ENCODE data around the gene MAEL. TPM values are rescaled to one million over a fixed set of nuclear protein-coding genes. Genes with fewer than 3 reads are reported as not detected.

The MAEL gene
- total and polyA plus RNA-seq, 2 experiments from 2014 or later, result 0.76 to 0.95 TPM

GRCh38 chr1:166953491-166953890 lies 35.6 kb upstream of the MAEL start (continued):
- TF ChIP-seq NANOG (IDR thresholded peaks at IDR 0.05; ENCODE audit: borderline replicate concordance) (no peak), EZH2 (IDR thresholded peaks at IDR 0.05; ENCODE audit: low read depth, unreplicated experiment) (no peak)

- Histone ChIP-seq H3K4me3 (no peak overlapping the region), H3K79me2 (replicated peaks; ENCODE audit: insufficient read depth) (no peaks in the 10 kb centered on the region), H3K27me3 (ENCODE audit: insufficient read depth) (no peaks in the 10 kb centered on the region), H3F3A (replicated peaks; ENCODE audit: low read depth) (no peaks in the 10 kb centered on the region), H3K9me2 (ENCODE audit: insufficient read depth) (peaks cover 11% of the 10 kb centered on the region), H4K20me1 (replicated peaks; ENCODE audit: insufficient read depth) (no peaks in the 10 kb centered on the region), H3K36me3 (ENCODE audit: insufficient read depth) (no peaks in the 10 kb centered on the region), H2AFZ (no peak overlapping the region), H3K4me1 (ENCODE audit: insufficient read depth) (peaks cover 10% of the 10 kb centered on the region; the same call in 1 of the 2 replicates), H3K27ac (ENCODE audit: low read depth) (no peak overlapping the region), H3K4me2 (no peak overlapping the region)
- Mint-ChIP-seq H3K27ac (no peak overlapping the region), H3K27me3 (ENCODE audit: insufficient read depth, low read depth, poor library complexity) (no peaks in the 10 kb centered on the region), H3K36me3 (ENCODE audit: low read depth) (no peaks in the 10 kb centered on the region), H3K4me1 (peaks cover 17% of the 10 kb centered on the region), H3K9me3 (no peaks in the 10 kb centered on the region), H3K4me3 (no peak overlapping the region)
- no peak for TF ChIP-seq STAT1 (IDR thresholded peaks at IDR 0.05; ENCODE audit: unreplicated experiment)
- ATAC-seq, result no peak
- no peak for DNase-seq (ENCODE audit: low spot score)
Observed at GRCh38 chr1:166956057-166956850, 32.8 kb upstream of the MAEL start.

DNA sequence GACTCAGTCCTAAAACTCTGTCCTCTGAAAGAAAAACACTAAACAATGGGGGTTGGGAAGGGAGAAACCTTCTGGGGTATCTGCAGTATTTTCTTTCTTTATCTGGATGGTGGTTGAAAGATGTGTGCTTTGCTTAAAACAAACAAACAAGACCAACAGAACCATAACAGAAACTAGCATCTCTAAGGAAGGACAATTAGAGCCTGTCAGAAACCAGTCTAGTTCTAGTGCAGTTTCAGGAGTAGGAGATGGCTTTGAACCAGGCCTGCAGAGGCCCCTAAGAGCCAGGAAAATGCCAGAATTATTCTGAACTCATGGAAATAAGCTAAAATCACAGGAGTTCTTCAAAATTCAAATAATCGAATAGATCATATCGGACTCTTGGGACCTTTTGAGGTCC lies 32.2 kb upstream of the MAEL start:
- H3K4me1 ChIP-seq (ENCODE audit: insufficient read depth), result peaks cover 4% of the 10 kb centered on the region; the same call in 1 of the 2 replicates
- no peak for TF ChIP-seq STAT1 (IDR thresholded peaks at IDR 0.05; ENCODE audit: unreplicated experiment)
- no peak for TF ChIP-seq ZNF331 (CRISPR knock-in tag; IDR thresholded peaks at IDR 0.05; ENCODE audit: low read depth)
- TF ChIP-seq, protein P1, sequence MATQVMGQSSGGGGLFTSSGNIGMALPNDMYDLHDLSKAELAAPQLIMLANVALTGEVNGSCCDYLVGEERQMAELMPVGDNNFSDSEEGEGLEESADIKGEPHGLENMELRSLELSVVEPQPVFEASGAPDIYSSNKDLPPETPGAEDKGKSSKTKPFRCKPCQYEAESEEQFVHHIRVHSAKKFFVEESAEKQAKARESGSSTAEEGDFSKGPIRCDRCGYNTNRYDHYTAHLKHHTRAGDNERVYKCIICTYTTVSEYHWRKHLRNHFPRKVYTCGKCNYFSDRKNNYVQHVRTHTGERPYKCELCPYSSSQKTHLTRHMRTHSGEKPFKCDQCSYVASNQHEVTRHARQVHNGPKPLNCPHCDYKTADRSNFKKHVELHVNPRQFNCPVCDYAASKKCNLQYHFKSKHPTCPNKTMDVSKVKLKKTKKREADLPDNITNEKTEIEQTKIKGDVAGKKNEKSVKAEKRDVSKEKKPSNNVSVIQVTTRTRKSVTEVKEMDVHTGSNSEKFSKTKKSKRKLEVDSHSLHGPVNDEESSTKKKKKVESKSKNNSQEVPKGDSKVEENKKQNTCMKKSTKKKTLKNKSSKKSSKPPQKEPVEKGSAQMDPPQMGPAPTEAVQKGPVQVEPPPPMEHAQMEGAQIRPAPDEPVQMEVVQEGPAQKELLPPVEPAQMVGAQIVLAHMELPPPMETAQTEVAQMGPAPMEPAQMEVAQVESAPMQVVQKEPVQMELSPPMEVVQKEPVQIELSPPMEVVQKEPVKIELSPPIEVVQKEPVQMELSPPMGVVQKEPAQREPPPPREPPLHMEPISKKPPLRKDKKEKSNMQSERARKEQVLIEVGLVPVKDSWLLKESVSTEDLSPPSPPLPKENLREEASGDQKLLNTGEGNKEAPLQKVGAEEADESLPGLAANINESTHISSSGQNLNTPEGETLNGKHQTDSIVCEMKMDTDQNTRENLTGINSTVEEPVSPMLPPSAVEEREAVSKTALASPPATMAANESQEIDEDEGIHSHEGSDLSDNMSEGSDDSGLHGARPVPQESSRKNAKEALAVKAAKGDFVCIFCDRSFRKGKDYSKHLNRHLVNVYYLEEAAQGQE (IDR thresholded peaks at IDR 0.05; ENCODE audit: unreplicated experiment), result no peak
- TF ChIP-seq ZNF114 (CRISPR knock-in tag; IDR thresholded peaks at IDR 0.05), result no peak
- TF ChIP-seq NANOG (IDR thresholded peaks at IDR 0.05; ENCODE audit: borderline replicate concordance), result no peak
- no peak for TF ChIP-seq EZH2 (IDR thresholded peaks at IDR 0.05; ENCODE audit: low read depth, unreplicated experiment)
- no peak for TF ChIP-seq CREB1 (CRISPR knock-in tag; IDR thresholded peaks at IDR 0.05; ENCODE audit: low read depth)
- TF ChIP-seq POLR2AphosphoS5 (IDR thresholded peaks at IDR 0.05; ENCODE audit: low read depth), result no peak
- no peak for TF ChIP-seq EZH2phosphoT487 (IDR thresholded peaks at IDR 0.05; ENCODE audit: unreplicated experiment)
- no peak for TF ChIP-seq ZNF462 (CRISPR knock-in tag; IDR thresholded peaks at IDR 0.05)

More for the DNA sequence above, 32.2 kb upstream of the MAEL start:
- Mint-ChIP-seq H3K36me3 (ENCODE audit: low read depth) (no peaks in the 10 kb centered on the region), H3K27ac (no peak overlapping the region), H3K27me3 (ENCODE audit: insufficient read depth, low read depth, poor library complexity) (no peaks in the 10 kb centered on the region), H3K4me1 (peaks cover 14% of the 10 kb centered on the region), H3K4me3 (no peak overlapping the region), H3K9me3 (no peaks in the 10 kb centered on the region)
- Histone ChIP-seq H3K9me2 (ENCODE audit: insufficient read depth) (peaks cover 11% of the 10 kb centered on the region), H2AFZ (no peak overlapping the region), H3K4me3 (no peak overlapping the region), H3K4me2 (no peak overlapping the region), H3K36me3 (ENCODE audit: insufficient read depth) (no peaks in the 10 kb centered on the region), H3K79me2 (replicated peaks; ENCODE audit: insufficient read depth) (no peaks in the 10 kb centered on the region), H4K20me1 (replicated peaks; ENCODE audit: insufficient read depth) (no peaks in the 10 kb centered on the region), H3F3A (replicated peaks; ENCODE audit: low read depth) (no peaks in the 10 kb centered on the region), H3K27ac (ENCODE audit: low read depth) (no peak overlapping the region), H3K27me3 (ENCODE audit: insufficient read depth) (no peaks in the 10 kb centered on the region)
- DNase-seq (ENCODE audit: low spot score) (no peak), ATAC-seq (no peak)
